HCT116 (cell line): Measurements from ENCODE around the gene PRSS35. TPM values are rescaled to one million over a fixed set of nuclear protein-coding genes. Genes with fewer than 3 reads are reported as not detected.
"Not testable (repeated sequence)": the region's sequence is repeated elsewhere in the genome, so short reads cannot be mapped to it uniquely, and the experiment has no call there.

Experiments used
- ATAC-seq: fragments of 200-7000 bp; cut with Tn5 transposase; 2 replicates; pipeline ENCODE4 v1.9.1; 2020; ENCODE audit warnings: mild to moderate bottlenecking, moderate library complexity
- BruUV-seq: library from RNA; stranded (reverse); fragments of 400-500 nt; replicated peaks from 2 replicates; lab custom pipeline; 2021; lab: Mats Ljungman, UMichigan
- CTCF ChIA-PET: fragments of 300-600 bp; sonication (Branson Sonifier 250); formaldehyde crosslinking; loops from one replicate; lab custom pipeline; 2021; ENCODE audit warnings: antibody characterized with exemption; lab: Charles Lee
- POLR2A ChIA-PET: fragments of 300-600, 350-600 bp; sonication (Branson Sonifier 250); formaldehyde crosslinking; loops from one replicate; lab custom pipeline; 2021; ENCODE audit warnings: antibody characterized with exemption; lab: Charles Lee
- RAD21 ChIA-PET, 2 experiments: fragments of 300-600 bp; sonication (Branson Sonifier 250); formaldehyde crosslinking; loops; one replicate each; lab custom pipeline; 2023; ENCODE audit warnings: low total read pairs in 2 of 2; ENCODE audit not compliant: uncharacterized antibody in 2 of 2, unreplicated experiment in 2 of 2, low non-redundant PET in 1 of 2; lab: Charles Lee
- DNase-seq: peaks from one replicate; pipeline ENCODE4 v3.0.0-alpha.2; 2010; ENCODE audit warnings: low read depth, low spot score
- H2AFZ ChIP-seq: fragments of 200-600 bp; shearing (Covaris generic), sonication (generic); 2 replicates; pipeline ENCODE4 v1.6.1; 2017; ENCODE audit warnings: low read depth, mixed run types, mixed read lengths, antibody characterized with exemption, low read length; ENCODE audit not compliant: poor library complexity, severe bottlenecking
- H3K27ac ChIP-seq: 2 replicates; pipeline ENCODE4 v1.5.1; 2012; ENCODE audit warnings: low read depth, low read length
- H3K27me3 ChIP-seq: fragments of 200-600 bp; sonication (generic); 2 replicates; pipeline ENCODE4 v1.6.1; 2016; ENCODE audit warnings: mixed run types, low read length, mixed read lengths; ENCODE audit not compliant: insufficient read depth
- H3K36me3 ChIP-seq, 2 experiments: fragments of 200-500 bp in 1 of 2; fragments of 200-600 bp in 1 of 2; sonication (Bioruptor generic) in 1 of 2; sonication (generic) in 1 of 2; 2 replicates each; pipeline versions ENCODE4 v1.5.1 to v1.6.1; 2014 to 2016; ENCODE audit warnings: low read length in 2 of 2, inconsistent platforms in 1 of 2, mixed read lengths in 1 of 2, mixed run types in 1 of 2; ENCODE audit not compliant: insufficient read depth in 2 of 2, control insufficient read depth in 1 of 2
- H3K4me1 ChIP-seq, 2 experiments: fragments of 200-600 bp in 1 of 2; sonication (generic) in 1 of 2; 2 replicates each; pipeline versions ENCODE4 v1.5.1 to v1.6.1; 2012 to 2017; ENCODE audit warnings: low read length in 2 of 2, inconsistent platforms in 1 of 2, mild to moderate bottlenecking in 1 of 2, mixed read lengths in 1 of 2, mixed run types in 1 of 2, moderate library complexity in 1 of 2; ENCODE audit not compliant: insufficient read depth in 2 of 2, control insufficient read depth in 1 of 2
- H3K4me2 ChIP-seq: fragments of 200-600 bp; sonication (generic); 2 replicates; pipeline ENCODE4 v1.6.1; 2017; ENCODE audit warnings: mixed run types, low read length, mixed read lengths
- H3K4me3 ChIP-seq, 2 experiments: fragments of 200-600 bp in 1 of 2; sonication (generic) in 1 of 2; replicated peaks in 1 of 2; 2 replicates each; pipeline ENCODE4 v1.5.1; 2011 to 2016; ENCODE audit warnings: low read length in 2 of 2, control low read depth in 1 of 2, low read depth in 1 of 2, mild to moderate bottlenecking in 1 of 2, mixed read lengths in 1 of 2, mixed run types in 1 of 2
- H3K79me2 ChIP-seq: fragments of 200-600 bp; sonication (generic); 2 replicates; pipeline ENCODE4 v1.6.1; 2017; ENCODE audit warnings: mild to moderate bottlenecking, mixed run types, low read length, moderate library complexity, mixed read lengths; ENCODE audit not compliant: insufficient read depth
- H3K9ac ChIP-seq: fragments of 200-600 bp; sonication (generic); 2 replicates; pipeline ENCODE4 v1.6.1; 2016; ENCODE audit warnings: low read length, mixed read lengths
- H3K9me2 ChIP-seq: fragments of 200-600 bp; sonication (generic), shearing (Covaris generic); 2 replicates; pipeline ENCODE4 v1.6.1; 2017; ENCODE audit warnings: mixed run types, mild to moderate bottlenecking, moderate library complexity; ENCODE audit not compliant: insufficient read depth
- H3K9me3 ChIP-seq, 2 experiments: fragments of 200-500 bp in 1 of 2; fragments of 200-600 bp in 1 of 2; sonication (Bioruptor generic) in 1 of 2; sonication (generic) in 1 of 2; 2 replicates each; pipeline ENCODE4 v1.6.1; 2014 to 2017; ENCODE audit warnings: low read length in 2 of 2, mixed read lengths in 2 of 2, inconsistent platforms in 1 of 2, low read depth in 1 of 2, mild to moderate bottlenecking in 1 of 2, mixed run types in 1 of 2, moderate library complexity in 1 of 2; ENCODE audit not compliant: control insufficient read depth in 1 of 2, insufficient read depth in 1 of 2
- H4K20me1 ChIP-seq: fragments of 200-600 bp; sonication (generic), shearing (Covaris generic); 2 replicates; pipeline ENCODE4 v1.6.1; 2017; ENCODE audit warnings: mixed run types, mild to moderate bottlenecking, moderate library complexity; ENCODE audit not compliant: insufficient read depth
- FOSL1 ChIP-seq: IDR thresholded peaks from 2 replicates; pipeline ENCODE4 v1.6.1; 2012; ENCODE audit warnings: low read depth
- RAD21 ChIP-seq: IDR thresholded peaks from 2 replicates; pipeline ENCODE4 v1.6.1; 2012; ENCODE audit warnings: low read depth, mild to moderate bottlenecking
- SIN3A ChIP-seq: IDR thresholded peaks from 2 replicates; pipeline ENCODE4 v1.6.1; 2012; ENCODE audit warnings: low read depth
- TCF7L2 ChIP-seq: IDR thresholded peaks from 2 replicates; pipeline ENCODE4 v1.7.0; 2011; ENCODE audit warnings: borderline replicate concordance, inconsistent platforms; ENCODE audit not compliant: insufficient read depth, insufficient read length; ENCODE audit errors: extremely low read depth
- ZBTB33 ChIP-seq: IDR thresholded peaks from 2 replicates; pipeline ENCODE4 v1.6.1; 2011; ENCODE audit warnings: mild to moderate bottlenecking, low read length, moderate library complexity; ENCODE audit not compliant: insufficient replicate concordance; ENCODE audit errors: extremely low read depth
- intact Hi-C: fragments of 100-400 bp; cut with micrococcal nuclease; formaldehyde crosslinking; loops from 2 replicates; pipeline ENCODE4 v1.10.0; 2022
- total RNA-seq: library from RNA; stranded (reverse); gene quantifications from one replicate; pipeline ENCODE4 v1.2.1, GENCODE V29; 2021; ENCODE audit not compliant: unreplicated experiment

PRSS35 gene
- total RNA-seq, 1 experiment from 2014 or later: 0.37 TPM

DNA sequence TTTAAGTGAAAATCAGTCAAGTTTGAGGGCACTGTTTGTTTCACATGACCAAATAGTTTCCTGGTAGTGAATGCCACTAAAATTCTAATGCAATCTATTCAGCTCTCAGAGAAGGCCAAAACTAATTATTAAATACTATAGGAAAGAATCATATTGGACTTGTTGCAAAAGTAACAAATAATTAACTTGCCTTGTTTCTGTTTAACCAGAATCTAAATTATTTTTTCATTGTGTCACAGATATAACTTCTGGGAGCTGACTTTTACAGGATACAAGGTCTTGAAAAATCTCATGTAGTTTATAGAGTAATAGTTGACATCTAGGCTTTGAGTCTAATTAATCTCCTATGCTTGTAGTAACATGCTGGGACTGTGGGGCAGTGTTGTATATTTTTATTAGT is 44.5 kb downstream of the PRSS35 start (continued):
- TF ChIP-seq ZBTB33 (no peak), RAD21 (no peak)

GRCh38 chr6:83558975-83559374 is 46.6 kb downstream of the PRSS35 start:
- no peaks in the 10 kb centered on the region for H4K20me1 ChIP-seq
- ATAC-seq (no peak), DNase-seq (no peak)
- no peak overlapping the region for H2AFZ ChIP-seq
- H3K4me2 ChIP-seq: no peak overlapping the region
- no peak overlapping the region for H3K9ac ChIP-seq
- no peaks in the 10 kb centered on the region for H3K79me2 ChIP-seq
- TF ChIP-seq TCF7L2 (no peak), FOSL1 (no peak), ZBTB33 (no peak), SIN3A (no peak)
- intact Hi-C loops: no loop called here
- H3K4me1 ChIP-seq: no peaks in the 10 kb centered on the region
- ChIA-PET POLR2A (no interaction called here), RAD21 (no interaction called here), CTCF (no interaction called here)
- H3K4me3 ChIP-seq: no peak overlapping the region
- BruUV-seq: no TSS peak
- no peaks in the 10 kb centered on the region for H3K9me3 ChIP-seq
- H3K9me2 ChIP-seq: no peaks in the 10 kb centered on the region
- no peak overlapping the region for H3K27ac ChIP-seq
- no peaks in the 10 kb centered on the region for H3K27me3 ChIP-seq
- H3K36me3 ChIP-seq: no peaks in the 10 kb centered on the region

DNA sequence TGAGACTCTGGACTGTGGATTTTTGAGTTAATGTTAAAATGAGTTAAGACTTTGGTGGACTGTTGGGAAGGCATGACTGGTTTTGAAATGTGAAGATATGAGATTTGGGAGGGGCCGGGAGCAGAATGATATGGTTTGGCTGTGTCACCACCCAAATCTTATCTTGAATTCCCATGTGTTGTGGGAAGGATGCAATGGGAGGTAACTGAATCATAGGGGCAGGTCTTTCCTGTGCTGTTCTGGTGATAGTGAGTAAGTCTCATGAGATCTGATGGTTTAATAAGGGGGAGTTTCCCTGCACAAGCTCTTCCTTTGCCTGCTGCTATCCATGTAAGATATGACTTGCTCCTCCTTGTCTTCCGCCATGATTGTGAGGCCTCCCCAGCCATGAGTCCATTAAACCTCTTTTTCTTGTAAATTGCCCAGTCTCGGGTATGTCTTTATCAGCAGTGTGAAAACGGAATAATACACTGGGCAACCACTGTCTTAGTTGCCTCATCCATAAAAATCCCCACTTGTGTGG is 59.4 kb downstream of the PRSS35 start:
- RAD21 ChIA-PET, BruUV-seq, ATAC-seq: not testable (repeated sequence)

More for the DNA sequence above, 59.4 kb downstream of the PRSS35 start:
- CTCF ChIA-PET, H4K20me1 ChIP-seq, H3K9me3 ChIP-seq, intact Hi-C loops, H3K4me2 ChIP-seq, H3K36me3 ChIP-seq, DNase-seq, H3K27me3 ChIP-seq, H3K9ac ChIP-seq, POLR2A ChIA-PET, H3K27ac ChIP-seq, H3K4me1 ChIP-seq, H2AFZ ChIP-seq, H3K4me3 ChIP-seq, H3K9me2 ChIP-seq, H3K79me2 ChIP-seq: not testable (repeated sequence)
